ENCODE data around the gene TARDBP.
"Not testable (repeated sequence)": the region's sequence is repeated elsewhere in the genome, so short reads cannot be mapped to it uniquely, and the experiment has no call there.

TARDBP gene

DNA sequence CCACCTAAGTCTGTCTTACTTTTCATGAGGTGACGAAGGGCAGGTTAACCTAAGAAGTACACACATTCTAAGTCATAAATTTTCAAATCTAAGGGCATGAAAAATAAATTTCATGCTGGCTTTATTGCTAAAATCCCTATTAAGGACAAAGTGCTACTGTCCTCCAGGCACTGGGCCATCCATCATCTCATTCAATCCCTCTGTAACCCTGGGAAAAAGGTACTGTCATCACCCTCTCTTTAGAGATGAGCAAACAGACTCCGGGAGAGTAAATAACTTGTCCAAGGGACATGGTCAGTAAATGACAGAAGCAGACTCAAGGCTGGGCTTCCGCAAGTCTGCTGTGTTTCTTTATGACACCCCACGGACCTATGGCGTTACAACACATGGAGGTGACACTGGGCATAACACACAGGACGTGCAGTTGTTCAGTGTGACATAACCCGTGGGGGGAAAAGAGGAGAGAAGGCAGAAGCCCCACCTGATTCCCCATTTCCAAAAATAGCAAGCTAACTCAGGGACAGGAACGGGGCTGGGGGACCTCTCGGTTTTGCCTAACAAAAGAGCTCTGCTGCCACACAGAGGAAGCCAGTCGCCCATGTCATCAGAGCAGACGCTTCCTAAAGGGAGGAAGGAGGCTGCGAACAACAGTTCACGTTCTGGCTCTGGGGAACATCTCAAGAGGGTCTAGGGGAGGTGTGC is 59.9 kb downstream of the TARDBP start:
- no peak for DNase-seq (ENCODE audit: low read depth, low spot score)
- H3K4me3 ChIP-seq (ENCODE audit: low read length): no peak overlapping the region

DNA sequence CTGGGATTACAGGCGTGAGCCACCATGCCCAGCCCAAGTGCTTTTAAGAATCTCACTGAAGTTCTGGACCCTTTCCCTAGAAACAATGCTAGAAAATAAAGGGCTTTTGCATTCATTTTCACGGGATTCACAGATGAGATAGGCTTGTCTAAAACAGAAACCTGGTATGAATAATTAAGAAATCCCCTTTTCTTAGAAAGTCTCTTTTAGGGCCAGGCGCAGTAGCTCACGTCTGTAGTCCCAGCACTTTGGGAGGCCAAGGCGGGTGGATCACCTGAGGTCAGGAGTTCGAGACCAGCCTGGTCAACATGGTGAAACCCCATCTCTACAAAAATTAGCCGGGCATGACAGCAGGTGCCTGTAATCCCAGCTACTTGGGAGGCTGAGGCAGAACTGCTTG is 60.9 kb downstream of the TARDBP start:
- not testable (repeated sequence) for H3K4me3 ChIP-seq (ENCODE audit: low read length); DNase-seq (ENCODE audit: low read depth, low spot score)
